Nephron (organoid): ENCODE data around the gene CHGA.

Experiments
- H3K27ac Mint-ChIP-seq, 3 experiments: 2 replicates each; pipeline ENCODE4 v1.8.0; 2020; ENCODE audit warnings: mixed read lengths in 3 of 3, mild to moderate bottlenecking in 2 of 3, moderate library complexity in 1 of 3
- H3K27me3 Mint-ChIP-seq: 2 replicates; pipeline ENCODE4 v1.8.0; 2021; ENCODE audit warnings: low read depth, mild to moderate bottlenecking, moderate library complexity, mixed read lengths
- H3K36me3 Mint-ChIP-seq: 2 replicates; pipeline ENCODE4 v1.8.0; 2020; ENCODE audit warnings: low read depth, mixed read lengths
- H3K4me1 Mint-ChIP-seq: 2 replicates; pipeline ENCODE4 v1.8.0; 2020; ENCODE audit warnings: mixed read lengths
- H3K4me3 Mint-ChIP-seq, 3 experiments: 2 replicates each; pipeline ENCODE4 v1.8.0; 2020; ENCODE audit warnings: mild to moderate bottlenecking in 3 of 3, mixed read lengths in 3 of 3, moderate library complexity in 2 of 3
- H3K9me3 Mint-ChIP-seq: 2 replicates; pipeline ENCODE4 v1.8.0; 2020; ENCODE audit warnings: mixed read lengths
- CTCF ChIP-seq, 3 experiments: fragments of 200-600 bp; sonication (generic); IDR thresholded peaks; one replicate each; pipeline ENCODE4 v1.5.0; 2021; ENCODE audit warnings: antibody characterized with exemption in 3 of 3; ENCODE audit not compliant: unreplicated experiment in 3 of 3

Gene CHGA

GRCh38 chr14:92938890-92939671 is 16.1 kb downstream of the CHGA start:
- no peak overlapping the region for H3K4me3 Mint-ChIP-seq
- H3K27ac Mint-ChIP-seq = peak overlapping the region in 1 of 3 experiments; percentile 22
- TF ChIP-seq CTCF (IDR thresholded peaks at IDR 0.05; ENCODE audit: unreplicated experiment in 3 of 3) = no peak
- H3K9me3 Mint-ChIP-seq = no peaks in the 10 kb centered on the region
- H3K36me3 Mint-ChIP-seq = no peaks in the 10 kb centered on the region
- H3K27me3 Mint-ChIP-seq = no peaks in the 10 kb centered on the region
- H3K4me1 Mint-ChIP-seq = no peaks in the 10 kb centered on the region

GRCh38 chr14:92939699-92940098 is 16.7 kb downstream of the CHGA start:
- H3K4me3 Mint-ChIP-seq = no peak overlapping the region
- H3K9me3 Mint-ChIP-seq = no peaks in the 10 kb centered on the region
- no peak for TF ChIP-seq CTCF (IDR thresholded peaks at IDR 0.05; ENCODE audit: unreplicated experiment in 3 of 3)

GRCh38 chr14:92940543-92940942 is 17.6 kb downstream of the CHGA start:
- Mint-ChIP-seq H3K9me3 (no peaks in the 10 kb centered on the region), H3K4me3 (no peak overlapping the region), H3K36me3 (no peaks in the 10 kb centered on the region), H3K27me3 (no peaks in the 10 kb centered on the region), H3K27ac (no peak overlapping the region), H3K4me1 (no peaks in the 10 kb centered on the region)
- no peak for TF ChIP-seq CTCF (IDR thresholded peaks at IDR 0.05; ENCODE audit: unreplicated experiment in 3 of 3)

More at GRCh38 chr14:92939699-92940098, 16.7 kb downstream of the CHGA start:
- Mint-ChIP-seq H3K27me3 (no peaks in the 10 kb centered on the region), H3K4me1 (no peaks in the 10 kb centered on the region), H3K27ac (peak overlapping the region in 1 of 3 experiments; percentile 22), H3K36me3 (no peaks in the 10 kb centered on the region)

DNA sequence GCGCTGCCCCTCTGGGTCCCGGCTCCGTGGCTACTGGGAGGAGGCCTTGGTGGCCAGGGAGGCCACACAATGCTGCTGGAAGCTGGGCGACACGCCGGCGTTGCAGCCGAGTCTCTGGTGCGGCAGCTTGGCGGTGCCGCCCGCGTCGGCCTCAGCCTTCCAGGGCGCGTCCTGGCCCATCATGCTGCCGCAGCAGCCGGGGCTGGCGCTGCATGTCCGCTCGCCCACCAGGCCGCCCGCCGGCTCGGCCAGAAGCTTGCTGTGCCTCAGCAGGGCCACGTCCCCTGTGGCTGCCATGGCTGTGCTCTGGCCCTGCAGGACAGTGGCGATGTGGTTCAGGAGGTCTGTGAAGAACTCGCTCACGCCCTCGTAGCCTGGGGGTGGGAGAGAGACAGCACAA is 18.6 kb downstream of the CHGA start:
- Mint-ChIP-seq H3K27ac (no peak overlapping the region), H3K4me3 (no peak overlapping the region), H3K27me3 (no peaks in the 10 kb centered on the region), H3K36me3 (no peaks in the 10 kb centered on the region), H3K4me1 (no peaks in the 10 kb centered on the region), H3K9me3 (no peaks in the 10 kb centered on the region)
- TF ChIP-seq CTCF (IDR thresholded peaks at IDR 0.05; ENCODE audit: unreplicated experiment in 3 of 3) = no peak

DNA sequence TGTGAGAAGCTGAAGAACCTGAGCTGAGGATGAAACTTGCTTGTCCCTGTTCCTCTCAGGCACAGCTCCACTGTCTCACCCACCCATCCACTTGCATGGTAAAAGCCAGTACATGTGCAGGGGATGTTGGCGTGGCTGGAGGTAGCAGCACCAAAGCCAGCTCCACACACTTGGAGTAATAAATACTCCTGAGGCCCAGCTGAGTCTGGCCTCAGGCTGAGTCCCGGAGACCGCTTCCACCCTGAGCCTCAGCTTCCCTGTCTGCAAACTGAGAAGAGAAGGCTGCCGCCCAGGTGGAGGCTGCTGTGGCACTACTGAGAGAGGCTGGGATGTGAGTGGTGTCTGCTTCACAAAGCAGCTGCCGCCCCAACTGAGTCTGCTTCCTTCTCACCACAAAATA is 19.2 kb downstream of the CHGA start:
- Mint-ChIP-seq H3K4me1 (no peaks in the 10 kb centered on the region), H3K9me3 (no peaks in the 10 kb centered on the region), H3K4me3 (no peak overlapping the region), H3K27me3 (no peaks in the 10 kb centered on the region), H3K27ac (no peak overlapping the region), H3K36me3 (no peaks in the 10 kb centered on the region)
- TF ChIP-seq CTCF (IDR thresholded peaks at IDR 0.05; ENCODE audit: unreplicated experiment in 3 of 3) = no peak

DNA sequence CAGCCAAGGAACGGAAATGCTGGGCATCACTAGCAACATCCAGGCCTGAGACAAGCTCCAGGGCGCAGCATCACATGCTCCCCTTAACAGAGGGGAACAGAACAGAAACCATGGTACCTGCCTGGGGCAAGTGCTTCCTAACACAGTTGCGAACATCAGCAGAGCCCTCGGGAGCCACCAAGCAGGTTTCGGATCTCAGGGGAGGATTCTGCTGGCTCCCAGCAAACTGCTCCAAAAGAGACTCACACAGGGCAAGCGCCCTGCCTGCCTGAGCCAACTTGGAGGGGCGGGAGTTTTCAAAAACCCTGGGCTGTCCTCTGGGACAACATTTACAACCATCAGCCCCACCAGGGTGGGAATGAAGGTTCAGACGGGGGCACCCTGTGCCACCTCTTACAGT is 19.6 kb downstream of the CHGA start:
- TF ChIP-seq CTCF (IDR thresholded peaks at IDR 0.05; ENCODE audit: unreplicated experiment in 3 of 3) = no peak
- Mint-ChIP-seq H3K4me1 (no peaks in the 10 kb centered on the region), H3K36me3 (no peaks in the 10 kb centered on the region), H3K27ac (no peak overlapping the region), H3K4me3 (no peak overlapping the region), H3K9me3 (no peaks in the 10 kb centered on the region), H3K27me3 (no peaks in the 10 kb centered on the region)
